Measurements from ENCODE around the gene MS4A10.

DNA sequence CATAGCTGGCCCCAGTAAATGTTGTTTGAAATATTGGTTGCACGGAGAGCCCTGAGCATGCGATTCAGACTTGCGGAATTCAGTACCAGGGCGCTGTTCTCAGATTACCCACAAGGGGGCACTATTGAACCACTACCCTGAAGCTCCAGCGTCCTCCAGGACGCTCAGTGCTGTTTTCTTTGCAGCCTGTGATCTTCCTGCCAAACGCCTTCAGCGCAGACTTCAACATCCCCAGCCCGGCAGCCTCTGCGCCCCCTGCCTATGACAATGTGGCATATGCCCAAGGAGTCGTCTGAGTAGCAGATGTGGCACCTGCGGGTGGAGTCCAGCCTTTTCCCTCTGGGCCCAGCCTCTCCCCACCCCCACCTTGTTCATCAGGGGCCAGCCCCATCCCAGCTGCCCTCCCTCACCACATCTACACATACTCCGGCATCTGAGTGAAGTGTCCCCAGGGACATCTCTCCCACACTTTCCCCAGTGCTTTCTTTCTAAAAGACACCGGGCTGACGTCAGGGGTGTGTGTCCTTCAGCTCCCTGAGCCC, 9.6 kb upstream of the MS4A10 start:
- TF ChIP-seq GATA2 (IDR thresholded peaks at IDR 0.05; ENCODE audit: low read depth, low read length) (no peak), GATA3 (IDR thresholded peaks at IDR 0.05; ENCODE audit: low read depth, low read length) (no peak)

All from SH-SY5Y (cell line).